Suprapubic skin (tissue), 4 donors: ENCODE data around the gene PAXX. TPM values are rescaled to one million over a fixed set of nuclear protein-coding genes. Genes with fewer than 3 reads are reported as not detected.

Experiments
- DNase-seq, 2 donors: peaks; one replicate each; pipeline ENCODE4 v3.0.0-alpha.2; 2019; ENCODE audit warnings: low spot score in 2 of 2
- H3K27ac ChIP-seq: fragments of 200-600 bp; sonication (generic); one replicate; pipeline ENCODE4 v1.5.1; 2019
- H3K27me3 ChIP-seq: fragments of 200-600 bp; sonication (generic); one replicate; pipeline ENCODE4 v1.5.1; 2019
- H3K36me3 ChIP-seq: fragments of 200-600 bp; sonication (generic); one replicate; pipeline ENCODE4 v1.5.1; 2019
- H3K4me1 ChIP-seq: fragments of 200-600 bp; sonication (generic); one replicate; pipeline ENCODE4 v1.5.1; 2019
- H3K4me3 ChIP-seq: fragments of 200-600 bp; sonication (generic); one replicate; pipeline ENCODE4 v1.5.1; 2019; ENCODE audit warnings: mild to moderate bottlenecking
- H3K9me3 ChIP-seq: fragments of 200-600 bp; sonication (generic); one replicate; pipeline ENCODE4 v1.5.1; 2019
- EP300 ChIP-seq: sonication (generic); formaldehyde crosslinking; IDR thresholded peaks from one replicate; pipeline ENCODE4 v1.6.1; 2017; ENCODE audit warnings: antibody characterized with exemption
- POLR2A ChIP-seq, 2 donors: fragments of 450-650 bp; IDR thresholded peaks; one replicate each; pipeline ENCODE4 v1.6.1; 2017; ENCODE audit warnings: antibody characterized with exemption in 2 of 2, mild to moderate bottlenecking in 2 of 2, moderate library complexity in 2 of 2
- POLR2AphosphoS5 ChIP-seq, 3 donors: sonication (generic); formaldehyde crosslinking; IDR thresholded peaks; one replicate each; pipeline ENCODE4 v1.6.1; 2017; ENCODE audit warnings: antibody characterized with exemption in 3 of 3
- whole genome bisulfite sequencing: methylation state at CpG from one replicate; pipeline ENCODE4 v1.1.5; 2018; 5-methylcytosine and 5-hydroxymethylcytosine counted together
- total RNA-seq, 4 donors: library from RNA; depleted of rRNA; stranded (reverse); fragments of >200 nt; gene quantifications; one replicate each; pipeline ENCODE4 v1.1.0, GENCODE V29; 2016
- TF ChIP-seq, protein P1 (sequence below), 2 donors: fragments of 200-600 bp in 1 of 2; fragments of 450-650 bp in 1 of 2; sonication (generic) in 1 of 2; IDR thresholded peaks; one replicate each; pipeline ENCODE4 v1.5.1; 2016 to 2019; ENCODE audit warnings: antibody characterized with exemption in 2 of 2, mild to moderate bottlenecking in 1 of 2, moderate library complexity in 1 of 2

Gene PAXX
- total RNA-seq, 4 donors from 2014 or later = 43.2 to 68.6 (median 61.5) TPM

DNA sequence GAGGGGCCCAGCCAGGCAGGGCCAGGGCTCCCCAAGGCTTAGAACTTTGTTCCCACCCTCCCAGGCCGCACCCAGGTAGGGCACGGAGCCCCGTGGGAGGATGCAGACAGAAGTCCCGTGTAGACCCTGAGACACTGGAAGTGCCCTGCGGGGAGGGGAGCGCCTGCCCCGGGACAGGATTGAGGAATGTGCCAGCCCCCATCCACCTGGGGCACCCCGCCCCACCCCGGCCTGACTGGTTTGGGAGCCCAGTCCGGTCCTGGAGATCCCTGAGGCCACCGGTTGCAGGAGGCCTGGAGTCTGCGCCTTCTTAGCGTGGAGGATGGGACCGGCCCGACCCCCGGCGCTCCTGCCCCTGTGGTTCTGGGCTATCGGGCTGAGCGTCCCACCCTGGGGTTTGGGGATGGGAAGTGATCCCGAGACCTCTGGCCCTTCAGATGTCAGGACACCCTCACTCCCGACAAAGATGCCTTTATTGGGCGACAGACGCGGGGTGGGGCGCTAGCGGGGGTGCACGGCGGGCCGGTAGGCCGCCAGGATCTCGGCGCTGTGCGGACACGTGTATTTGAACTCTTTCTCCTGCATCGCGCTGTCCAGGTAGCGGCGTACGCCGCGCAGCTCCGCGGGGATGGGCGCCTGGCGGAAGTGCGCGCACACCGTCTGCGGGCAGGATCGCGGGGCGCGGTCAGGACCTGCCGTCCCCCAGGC is 2.1 kb downstream of the PAXX start:
- no peak for TF ChIP-seq EP300
- TF ChIP-seq, protein P1, sequence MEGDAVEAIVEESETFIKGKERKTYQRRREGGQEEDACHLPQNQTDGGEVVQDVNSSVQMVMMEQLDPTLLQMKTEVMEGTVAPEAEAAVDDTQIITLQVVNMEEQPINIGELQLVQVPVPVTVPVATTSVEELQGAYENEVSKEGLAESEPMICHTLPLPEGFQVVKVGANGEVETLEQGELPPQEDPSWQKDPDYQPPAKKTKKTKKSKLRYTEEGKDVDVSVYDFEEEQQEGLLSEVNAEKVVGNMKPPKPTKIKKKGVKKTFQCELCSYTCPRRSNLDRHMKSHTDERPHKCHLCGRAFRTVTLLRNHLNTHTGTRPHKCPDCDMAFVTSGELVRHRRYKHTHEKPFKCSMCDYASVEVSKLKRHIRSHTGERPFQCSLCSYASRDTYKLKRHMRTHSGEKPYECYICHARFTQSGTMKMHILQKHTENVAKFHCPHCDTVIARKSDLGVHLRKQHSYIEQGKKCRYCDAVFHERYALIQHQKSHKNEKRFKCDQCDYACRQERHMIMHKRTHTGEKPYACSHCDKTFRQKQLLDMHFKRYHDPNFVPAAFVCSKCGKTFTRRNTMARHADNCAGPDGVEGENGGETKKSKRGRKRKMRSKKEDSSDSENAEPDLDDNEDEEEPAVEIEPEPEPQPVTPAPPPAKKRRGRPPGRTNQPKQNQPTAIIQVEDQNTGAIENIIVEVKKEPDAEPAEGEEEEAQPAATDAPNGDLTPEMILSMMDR (IDR thresholded peaks at IDR 0.05) = no peak
- no peaks in the 10 kb centered on the region for H3K36me3 ChIP-seq
- peaks cover 4% of the 10 kb centered on the region for H3K27me3 ChIP-seq
- WGBS = no CpG with 5 or more reads among the region's 54 CpGs
- H3K4me1 ChIP-seq = peaks cover 64% of the 10 kb centered on the region
- H3K27ac ChIP-seq = no peak overlapping the region
- H3K4me3 ChIP-seq = peak overlapping the region; percentile 33
- DNase-seq = no peak
- no peaks in the 10 kb centered on the region for H3K9me3 ChIP-seq

DNA sequence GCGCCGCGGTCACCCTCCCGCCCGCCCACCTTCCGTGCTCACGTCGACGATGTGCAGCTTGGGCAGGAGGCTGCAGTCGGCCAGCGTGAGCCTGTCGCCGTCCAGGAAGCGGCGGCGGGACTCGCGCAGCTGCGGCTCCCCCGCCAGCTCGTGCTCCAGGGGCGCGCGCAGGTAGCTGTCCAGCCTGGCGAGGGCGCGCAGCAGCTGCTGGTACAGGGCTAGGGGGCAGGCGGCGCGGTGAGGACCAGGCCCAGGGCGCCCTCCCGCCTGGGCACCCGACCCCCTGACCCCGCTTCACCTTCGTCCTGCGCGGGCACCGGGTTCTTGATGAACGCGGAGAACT is 2.6 kb downstream of the PAXX start:
- WGBS = no CpG with 5 or more reads among the region's 40 CpGs
- H3K9me3 ChIP-seq = no peaks in the 10 kb centered on the region
- peaks cover 4% of the 10 kb centered on the region for H3K27me3 ChIP-seq
- no peak for DNase-seq
- H3K4me3 ChIP-seq = peak overlapping the region; percentile 33
- TF ChIP-seq POLR2AphosphoS5 (IDR thresholded peaks at IDR 0.05) = no peak
- no peak for TF ChIP-seq POLR2A (IDR thresholded peaks at IDR 0.05)
- TF ChIP-seq, protein P1 (IDR thresholded peaks at IDR 0.05) = no peak
- TF ChIP-seq EP300 = no peak
- H3K36me3 ChIP-seq = no peaks in the 10 kb centered on the region
- no peak overlapping the region for H3K27ac ChIP-seq
- peaks cover 64% of the 10 kb centered on the region for H3K4me1 ChIP-seq

DNA sequence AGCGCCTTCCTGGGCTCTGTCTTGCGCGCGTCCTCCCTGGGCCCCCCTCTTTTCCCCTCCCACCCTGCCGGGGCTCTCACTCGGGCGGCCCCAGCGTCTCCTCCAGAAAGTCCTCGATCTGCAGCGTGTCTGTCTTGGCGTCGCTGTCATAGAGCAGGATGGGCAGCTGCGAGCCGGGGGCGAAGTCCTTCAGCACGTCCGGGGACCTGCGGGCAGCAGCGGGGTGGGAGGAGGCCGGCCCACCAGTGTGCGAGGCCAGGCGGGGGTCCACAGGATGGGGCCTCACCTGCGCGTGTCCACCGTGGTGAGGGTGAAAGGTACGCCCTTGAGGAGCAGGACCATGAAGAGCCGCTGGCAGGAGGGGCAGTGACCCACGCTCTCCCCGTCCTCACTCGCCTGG is 3.1 kb downstream of the PAXX start:
- TF ChIP-seq POLR2A (IDR thresholded peaks at IDR 0.05) (no peak), POLR2AphosphoS5 (IDR thresholded peaks at IDR 0.05) (no peak)

DNA sequence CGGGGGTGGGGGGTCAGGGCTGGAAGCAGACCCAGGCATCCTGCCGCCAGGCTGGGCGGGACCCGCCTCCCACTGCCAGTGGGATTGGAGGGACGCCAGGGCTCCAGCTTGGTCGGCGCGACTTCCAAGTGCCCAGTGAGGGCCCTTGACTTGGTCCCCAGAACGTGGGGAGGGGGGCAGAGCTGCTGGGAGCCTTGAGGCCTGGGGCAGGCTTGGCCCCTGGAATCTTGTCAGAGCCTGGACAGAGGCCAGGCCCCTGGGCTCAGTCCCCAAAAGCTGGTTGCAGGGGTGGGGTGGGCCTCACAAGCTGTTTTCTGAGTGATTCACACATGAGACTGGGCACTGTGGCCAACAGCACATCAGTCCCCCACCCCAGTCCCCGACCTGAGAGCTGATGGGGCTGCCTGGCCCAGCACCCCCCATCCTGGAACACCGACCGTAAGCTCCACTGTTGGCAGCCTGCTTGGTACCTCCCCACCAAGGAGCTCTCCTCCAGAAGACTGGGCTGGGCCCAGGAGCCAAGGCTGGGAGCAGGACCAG is 3.6 kb downstream of the PAXX start:
- 17% methylated on average over 1 of the region's 12 CpGs for WGBS
- Histone ChIP-seq H3K27me3 (peaks cover 4% of the 10 kb centered on the region), H3K4me3 (peak overlapping the region; percentile 33), H3K27ac (no peak overlapping the region), H3K4me1 (peaks cover 64% of the 10 kb centered on the region), H3K9me3 (no peaks in the 10 kb centered on the region), H3K36me3 (no peaks in the 10 kb centered on the region)
- TF ChIP-seq, protein P1 (IDR thresholded peaks at IDR 0.05) = no peak
- TF ChIP-seq POLR2AphosphoS5 (IDR thresholded peaks at IDR 0.05) = no peak
- no peak for TF ChIP-seq EP300
- TF ChIP-seq POLR2A (IDR thresholded peaks at IDR 0.05) = no peak
- DNase-seq = no peak

More for the DNA sequence above, 3.1 kb downstream of the PAXX start:
- no CpG with 5 or more reads among the region's 30 CpGs for WGBS
- H3K4me1 ChIP-seq = peaks cover 64% of the 10 kb centered on the region
- no peak for DNase-seq
- no peaks in the 10 kb centered on the region for H3K9me3 ChIP-seq
- H3K27ac ChIP-seq = no peak overlapping the region
- peaks cover 4% of the 10 kb centered on the region for H3K27me3 ChIP-seq
- no peaks in the 10 kb centered on the region for H3K36me3 ChIP-seq
- H3K4me3 ChIP-seq = peak overlapping the region; percentile 33

DNA sequence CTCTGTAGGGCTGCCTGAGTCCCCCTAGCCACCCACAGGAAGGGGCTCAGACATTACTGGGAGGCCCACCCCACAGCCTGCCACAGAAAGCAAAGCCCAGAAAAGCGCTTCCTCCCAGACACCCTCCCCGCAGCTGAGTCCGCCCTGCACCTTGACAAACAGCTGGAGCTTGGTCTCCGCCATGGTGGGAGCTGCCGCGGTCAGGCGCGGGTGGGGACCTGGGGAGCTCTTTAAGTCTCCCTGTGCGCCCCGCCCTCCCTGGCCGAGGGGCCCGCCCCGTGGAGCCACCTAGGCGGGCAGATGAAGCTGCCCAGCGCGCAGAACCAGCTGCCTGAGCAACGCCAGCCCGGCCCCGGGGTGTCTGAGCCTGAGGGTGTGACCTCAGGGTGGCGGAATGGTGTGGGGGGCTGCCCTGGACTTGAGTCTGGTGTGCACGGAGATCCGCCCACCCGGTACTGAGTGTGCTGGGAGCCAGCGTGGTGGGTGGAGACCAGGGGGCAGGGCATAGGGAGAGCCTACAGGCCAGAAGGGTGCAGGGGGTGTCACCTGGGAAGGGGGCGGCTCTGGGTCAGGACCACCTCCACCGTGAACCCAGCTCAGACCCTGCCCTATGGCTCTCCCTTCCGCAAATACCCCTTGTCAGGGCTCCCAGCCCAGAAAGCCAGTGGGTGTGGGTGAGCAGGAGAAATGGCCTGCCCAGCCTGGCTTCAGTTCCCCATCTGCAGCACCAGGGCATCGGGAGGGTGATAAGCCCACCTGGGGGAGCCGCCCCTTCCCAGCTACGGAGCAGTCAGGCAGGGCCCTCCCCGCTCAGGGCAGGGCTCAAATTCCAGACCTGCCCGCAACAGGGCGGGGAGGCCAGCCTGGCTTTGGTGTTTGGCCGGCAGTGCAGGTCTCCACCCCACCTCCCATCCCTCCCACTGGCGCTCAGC is 4.4 kb downstream of the PAXX start, which contains the start of gene CLIC3:
Gene CLIC3, minus strand, starts transcription at position 208 of the 932 bp plus-strand sequence. Its CDS starts 25 bp downstream, at position 183.
- 39% methylated on average over 12 of the region's 35 CpGs for WGBS
- H3K27me3 ChIP-seq = peaks cover 4% of the 10 kb centered on the region
- no peak for DNase-seq
- H3K9me3 ChIP-seq = no peaks in the 10 kb centered on the region
- H3K36me3 ChIP-seq = no peaks in the 10 kb centered on the region
- H3K4me3 ChIP-seq = peak within 1 kb of the TSS; percentile 33
- TF ChIP-seq, protein P1 (IDR thresholded peaks at IDR 0.05) = no peak
- TF ChIP-seq POLR2AphosphoS5 (IDR thresholded peaks at IDR 0.05) = no peak
- H3K27ac ChIP-seq = no peak within 1 kb of the TSS
- H3K4me1 ChIP-seq = peaks cover 60% of the 10 kb centered on the region
